Fibroblast of mammary gland (primary cell): Measurements from ENCODE around the gene SERPINA6.
A peak's percentile ranks its signal among the peaks of the same experiment; 100 is the strongest.

Experiments
- DNase-seq: peaks from one replicate; pipeline ENCODE4 v3.0.0-alpha.2; 2010; ENCODE audit warnings: low read depth
- H3K4me3 ChIP-seq: 2 replicates; pipeline ENCODE4 v1.5.1; 2011; ENCODE audit warnings: low read depth, mild to moderate bottlenecking, low read length, moderate library complexity; ENCODE audit not compliant: control insufficient read depth
- CTCF ChIP-seq: conservative IDR thresholded peaks from 2 replicates; pipeline ENCODE4 v1.5.1; 2011; ENCODE audit warnings: low read depth, low read length, inconsistent platforms; ENCODE audit not compliant: control insufficient read depth, insufficient read depth

The SERPINA6 gene

DNA sequence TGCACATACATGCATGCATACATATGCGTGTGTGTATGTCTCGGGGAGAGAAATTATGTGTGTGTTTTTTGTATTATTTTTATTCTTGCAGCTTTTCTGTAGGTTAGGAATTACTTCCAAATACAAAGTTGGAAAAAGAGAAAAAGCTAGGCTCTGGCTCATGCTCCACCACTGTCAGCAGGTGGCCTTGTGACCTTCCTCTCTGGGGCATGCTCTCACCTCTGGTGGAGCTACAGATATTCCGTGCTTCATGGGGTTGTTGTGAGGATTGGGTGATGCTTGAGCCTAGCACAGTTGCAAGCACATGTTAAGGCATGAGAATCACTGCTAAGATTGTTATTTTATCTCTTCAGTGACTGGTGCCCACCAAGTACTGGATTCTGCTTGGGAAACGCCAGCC, 6.7 kb upstream of the SERPINA6 start:
- H3K4me3 ChIP-seq, result no peak overlapping the region
- DNase-seq, result no peak
- TF ChIP-seq CTCF, result no peak

GRCh38 chr14:94328196-94328595, 5.1 kb upstream of the SERPINA6 start:
- H3K4me3 ChIP-seq, result no peak overlapping the region
- DNase-seq, result no peak
- TF ChIP-seq CTCF, result no peak

DNA sequence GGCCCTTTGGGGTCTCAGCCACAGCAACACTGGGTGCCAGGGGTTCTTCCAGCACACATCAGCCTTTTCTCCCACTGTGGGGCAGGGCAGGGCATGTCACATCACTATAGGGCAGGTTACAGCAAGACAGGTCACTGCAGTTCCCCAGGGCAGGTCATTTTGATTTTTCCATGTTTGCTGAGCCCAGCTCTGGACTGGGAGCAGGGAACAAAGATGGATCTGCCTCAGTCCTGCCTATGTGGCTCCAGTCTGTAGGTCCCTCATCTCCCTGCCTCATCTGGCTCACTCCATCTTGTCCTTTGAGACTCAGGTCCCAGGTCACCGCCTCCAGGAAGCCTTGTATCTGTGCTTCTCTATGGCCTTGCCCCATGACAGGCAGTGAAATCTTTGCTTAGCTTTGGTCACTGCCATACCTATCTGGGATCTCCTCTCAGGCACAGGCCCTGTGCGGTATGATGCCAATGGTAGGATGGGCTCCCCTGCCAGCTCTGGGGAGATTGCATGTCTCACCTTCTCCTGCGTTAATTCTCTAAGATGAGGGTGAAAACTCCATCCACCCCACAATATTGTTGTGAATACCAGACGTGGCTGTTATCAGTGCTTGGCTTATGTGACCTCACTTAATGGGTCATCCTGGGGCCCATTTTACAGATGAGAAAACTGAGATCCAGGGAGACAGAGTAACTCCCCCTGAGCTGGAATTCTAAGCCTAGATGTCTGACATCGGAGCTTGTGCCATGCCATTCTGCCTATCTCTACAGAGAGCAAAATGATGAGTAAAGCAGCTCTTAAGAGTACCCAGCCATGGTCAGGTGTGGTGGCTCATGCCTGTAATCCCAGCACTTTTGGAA, 1.5 kb downstream of the SERPINA6 start:
- DNase-seq, result no peak
- TF ChIP-seq CTCF, result no peak

DNA sequence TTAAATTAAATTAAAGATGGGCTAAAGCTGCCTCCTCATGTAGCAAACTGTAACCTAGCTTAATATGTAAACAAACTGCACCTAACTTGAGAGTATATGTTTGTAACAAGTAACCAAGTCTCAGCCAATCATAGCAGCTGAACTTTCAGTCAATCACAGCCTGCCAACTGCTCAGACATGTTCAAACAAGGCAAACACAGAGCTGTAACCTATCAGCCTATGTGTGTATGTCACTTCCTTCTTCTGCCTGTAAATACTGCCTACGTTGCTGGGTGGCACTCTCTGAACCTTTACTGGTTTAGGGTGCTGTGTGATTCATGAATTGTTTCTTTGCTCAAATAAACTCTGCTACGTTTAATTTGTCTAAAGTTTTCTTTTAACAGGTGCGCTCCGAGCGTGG, 2.9 kb downstream of the SERPINA6 start:
- H3K4me3 ChIP-seq, result no peak overlapping the region

More for the DNA sequence above, 1.5 kb downstream of the SERPINA6 start:
- H3K4me3 ChIP-seq, result no peak overlapping the region

DNA sequence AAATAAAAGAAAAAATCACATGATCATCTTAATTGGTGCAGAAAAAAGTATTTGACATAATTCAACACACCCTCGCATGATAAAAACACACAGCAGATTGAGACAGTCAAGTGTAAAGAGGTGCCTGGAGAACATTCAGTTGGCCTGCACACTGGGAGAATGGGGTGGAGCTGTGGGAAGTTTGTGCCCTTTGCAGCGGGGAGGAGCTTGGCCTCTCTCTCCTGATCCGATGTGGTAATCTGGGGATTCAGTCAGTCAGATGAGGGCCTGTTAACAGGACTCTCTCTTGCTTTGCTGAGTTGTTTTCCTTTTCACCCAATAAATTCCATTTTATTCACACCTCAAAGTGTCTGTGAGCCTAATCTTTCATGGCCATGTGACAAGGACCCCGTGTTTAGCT, 5.9 kb downstream of the SERPINA6 start:
- DNase-seq, result peak; percentile 71
- H3K4me3 ChIP-seq, result no peak overlapping the region
- no peak for TF ChIP-seq CTCF

More for the DNA sequence above, 2.9 kb downstream of the SERPINA6 start:
- TF ChIP-seq CTCF, result no peak
- no peak for DNase-seq

DNA sequence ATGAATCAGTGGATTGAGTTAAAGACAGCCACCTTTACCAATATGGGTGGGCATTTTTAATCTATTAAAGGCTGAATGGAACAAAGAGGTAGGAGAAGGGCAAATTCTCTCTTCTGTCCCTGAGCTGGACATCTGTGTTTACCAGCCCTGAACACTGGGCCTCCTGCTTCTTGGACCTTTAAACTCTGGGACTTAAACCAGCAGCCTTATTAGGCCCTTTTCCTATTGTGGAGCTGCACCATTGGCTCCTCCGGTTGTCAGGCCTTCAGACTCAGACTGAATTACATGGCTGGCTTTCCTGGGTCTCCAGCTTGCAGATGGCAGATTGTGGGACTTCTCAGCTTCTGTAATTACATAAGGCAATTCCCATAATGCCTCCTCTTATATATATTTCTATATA, 6.4 kb downstream of the SERPINA6 start:
- TF ChIP-seq CTCF, result no peak
- DNase-seq, result no peak
- no peak overlapping the region for H3K4me3 ChIP-seq
